Chondrocyte (in vitro differentiated cells): Measurements from ENCODE around the gene FMO2. TPM values are rescaled to one million over a fixed set of nuclear protein-coding genes. Genes with fewer than 3 reads are reported as not detected.

Experiments
- DNase-seq: peaks from one replicate; pipeline ENCODE4 v3.0.0; 2021; ENCODE audit warnings: mixed read lengths, low spot score
- H3K27ac Mint-ChIP-seq: one replicate; pipeline ENCODE4 v1.8.0; 2021; ENCODE audit warnings: mild to moderate bottlenecking, moderate library complexity, mixed read lengths; ENCODE audit not compliant: unreplicated experiment
- H3K27me3 Mint-ChIP-seq: 2 replicates; pipeline ENCODE4 v1.8.0; 2021; ENCODE audit warnings: low read depth, mixed read lengths
- H3K36me3 Mint-ChIP-seq: 2 replicates; pipeline ENCODE4 v1.8.0; 2021; ENCODE audit warnings: low read depth, mixed read lengths
- H3K4me1 Mint-ChIP-seq: 2 replicates; pipeline ENCODE4 v1.8.0; 2021; ENCODE audit warnings: low read depth, mild to moderate bottlenecking, mixed read lengths
- H3K4me3 Mint-ChIP-seq: one replicate; pipeline ENCODE4 v1.8.0; 2021; ENCODE audit warnings: mild to moderate bottlenecking, moderate library complexity, mixed read lengths; ENCODE audit not compliant: unreplicated experiment
- H3K9me3 Mint-ChIP-seq: 2 replicates; pipeline ENCODE4 v1.8.0; 2021; ENCODE audit warnings: low read depth, mixed read lengths
- total RNA-seq: library from RNA; stranded (reverse); gene quantifications from 3 replicates; pipeline ENCODE4 v1.2.1, GENCODE V29; 2021
- TF ChIP-seq, protein P1 (sequence below): fragments of 200-600 bp; sonication (generic); IDR thresholded peaks from 2 replicates; pipeline ENCODE4 v1.5.0; 2021; ENCODE audit warnings: antibody characterized with exemption, mild to moderate bottlenecking, moderate library complexity

FMO2 gene
- total RNA-seq, 1 donor from 2014 or later = 0.55 TPM

DNA sequence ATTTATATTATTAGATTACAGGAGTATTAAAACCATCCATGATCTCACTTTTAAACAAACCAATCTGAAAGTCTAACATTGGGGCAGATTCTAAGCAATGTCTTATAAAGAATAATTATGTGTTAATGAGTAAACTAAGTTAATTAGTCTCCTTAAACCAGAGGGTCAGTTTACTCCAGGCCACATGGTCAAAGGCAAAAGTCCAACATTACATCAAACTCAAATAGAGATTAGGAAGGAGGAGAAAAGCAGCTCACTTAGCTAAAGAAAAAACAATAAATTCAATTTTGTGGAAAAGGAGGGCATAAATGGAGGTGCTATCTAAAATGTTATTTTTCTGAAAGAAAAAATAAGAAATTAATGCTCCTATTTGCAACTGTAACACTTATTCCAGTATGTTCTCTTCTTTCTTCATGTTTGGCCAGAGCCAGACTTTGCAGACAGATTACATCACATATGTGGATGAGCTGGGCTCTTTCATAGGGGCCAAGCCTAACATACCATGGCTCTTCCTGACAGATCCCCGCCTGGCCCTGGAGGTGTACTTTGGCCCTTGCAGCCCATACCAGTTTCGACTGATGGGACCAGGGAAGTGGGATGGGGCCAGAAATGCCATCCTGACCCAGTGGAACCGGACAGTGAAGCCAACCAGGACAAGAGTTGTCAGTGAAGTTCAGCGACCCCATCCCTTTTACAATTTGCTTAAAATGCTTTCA, 24.3 kb upstream of the FMO2 start:
- TF ChIP-seq, protein P1, sequence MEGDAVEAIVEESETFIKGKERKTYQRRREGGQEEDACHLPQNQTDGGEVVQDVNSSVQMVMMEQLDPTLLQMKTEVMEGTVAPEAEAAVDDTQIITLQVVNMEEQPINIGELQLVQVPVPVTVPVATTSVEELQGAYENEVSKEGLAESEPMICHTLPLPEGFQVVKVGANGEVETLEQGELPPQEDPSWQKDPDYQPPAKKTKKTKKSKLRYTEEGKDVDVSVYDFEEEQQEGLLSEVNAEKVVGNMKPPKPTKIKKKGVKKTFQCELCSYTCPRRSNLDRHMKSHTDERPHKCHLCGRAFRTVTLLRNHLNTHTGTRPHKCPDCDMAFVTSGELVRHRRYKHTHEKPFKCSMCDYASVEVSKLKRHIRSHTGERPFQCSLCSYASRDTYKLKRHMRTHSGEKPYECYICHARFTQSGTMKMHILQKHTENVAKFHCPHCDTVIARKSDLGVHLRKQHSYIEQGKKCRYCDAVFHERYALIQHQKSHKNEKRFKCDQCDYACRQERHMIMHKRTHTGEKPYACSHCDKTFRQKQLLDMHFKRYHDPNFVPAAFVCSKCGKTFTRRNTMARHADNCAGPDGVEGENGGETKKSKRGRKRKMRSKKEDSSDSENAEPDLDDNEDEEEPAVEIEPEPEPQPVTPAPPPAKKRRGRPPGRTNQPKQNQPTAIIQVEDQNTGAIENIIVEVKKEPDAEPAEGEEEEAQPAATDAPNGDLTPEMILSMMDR = no peak
- DNase-seq = no peak
- Mint-ChIP-seq H3K36me3 (no peaks in the 10 kb centered on the region), H3K4me3 (no peak overlapping the region), H3K27me3 (no peaks in the 10 kb centered on the region), H3K9me3 (peaks cover 3% of the 10 kb centered on the region), H3K27ac (peak overlapping the region; percentile 56), H3K4me1 (peaks cover 25% of the 10 kb centered on the region)

DNA sequence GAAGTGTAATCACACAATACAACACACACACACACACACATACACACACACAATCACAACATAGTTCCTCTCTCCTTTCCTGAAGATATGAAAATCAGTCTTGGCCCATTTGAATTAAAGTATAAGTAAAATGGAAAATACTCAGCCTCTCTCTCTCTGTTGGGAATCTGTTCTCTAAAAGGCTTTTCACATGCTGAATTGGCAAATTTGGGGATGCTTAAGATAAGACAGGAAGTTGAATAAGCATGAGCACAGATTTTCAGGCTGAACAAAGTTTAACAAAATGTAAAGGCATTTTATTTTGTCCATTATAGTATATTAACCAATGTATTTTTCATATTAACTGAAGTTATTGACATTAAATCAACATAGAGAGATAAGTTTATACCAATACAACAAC, 23.7 kb upstream of the FMO2 start:
- DNase-seq = no peak
- Mint-ChIP-seq H3K27me3 (no peaks in the 10 kb centered on the region), H3K9me3 (peaks cover 3% of the 10 kb centered on the region), H3K36me3 (no peaks in the 10 kb centered on the region), H3K4me1 (peaks cover 25% of the 10 kb centered on the region), H3K27ac (peak overlapping the region; percentile 79), H3K4me3 (no peak overlapping the region)
- TF ChIP-seq, protein P1 = no peak

DNA sequence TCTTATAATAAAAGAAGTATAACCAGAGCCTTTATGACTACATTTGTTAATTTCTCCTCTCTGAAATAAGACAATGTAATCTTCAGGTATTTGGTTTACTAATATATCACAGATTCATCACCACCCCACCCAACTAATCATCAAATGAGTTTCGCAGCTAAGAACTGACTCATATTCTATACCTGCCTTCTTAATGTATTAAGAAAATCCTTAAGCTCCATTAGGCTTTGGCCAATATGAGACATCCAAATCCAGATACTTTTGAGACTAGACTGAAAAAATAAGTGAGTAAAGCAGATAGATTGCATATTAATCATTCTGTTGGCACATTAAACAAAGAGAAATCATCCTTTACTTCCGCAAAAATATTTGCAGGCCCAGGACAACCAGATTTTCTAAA, 18.7 kb upstream of the FMO2 start:
- Mint-ChIP-seq H3K9me3 (no peaks in the 10 kb centered on the region), H3K27me3 (no peaks in the 10 kb centered on the region), H3K27ac (no peak overlapping the region), H3K4me1 (peaks cover 2% of the 10 kb centered on the region), H3K36me3 (no peaks in the 10 kb centered on the region), H3K4me3 (no peak overlapping the region)
- no peak for DNase-seq
- TF ChIP-seq, protein P1 = no peak

DNA sequence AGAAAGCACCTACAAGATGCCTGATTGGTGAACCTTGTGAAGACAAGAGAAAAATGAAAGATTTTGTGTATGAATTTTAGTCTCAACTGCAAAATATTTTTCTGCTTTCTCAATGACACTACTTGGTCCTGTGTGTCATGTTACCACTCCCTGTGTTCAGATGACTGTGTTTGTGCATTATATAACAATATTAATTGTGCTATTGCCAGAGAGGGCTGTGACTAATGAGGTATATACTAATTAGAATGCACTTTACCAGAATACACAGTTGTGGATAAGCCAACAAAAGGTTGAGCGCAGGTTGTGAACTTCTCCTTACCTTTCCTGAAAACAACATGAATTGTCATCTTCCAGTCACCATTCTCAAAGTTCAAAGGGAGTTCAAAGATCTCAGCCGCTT, 17.3 kb upstream of the FMO2 start:
- Mint-ChIP-seq H3K9me3 (no peaks in the 10 kb centered on the region), H3K4me3 (no peak overlapping the region), H3K27ac (no peak overlapping the region), H3K4me1 (no peaks in the 10 kb centered on the region), H3K27me3 (no peaks in the 10 kb centered on the region), H3K36me3 (no peaks in the 10 kb centered on the region)
- TF ChIP-seq, protein P1 = no peak
- DNase-seq = no peak

DNA sequence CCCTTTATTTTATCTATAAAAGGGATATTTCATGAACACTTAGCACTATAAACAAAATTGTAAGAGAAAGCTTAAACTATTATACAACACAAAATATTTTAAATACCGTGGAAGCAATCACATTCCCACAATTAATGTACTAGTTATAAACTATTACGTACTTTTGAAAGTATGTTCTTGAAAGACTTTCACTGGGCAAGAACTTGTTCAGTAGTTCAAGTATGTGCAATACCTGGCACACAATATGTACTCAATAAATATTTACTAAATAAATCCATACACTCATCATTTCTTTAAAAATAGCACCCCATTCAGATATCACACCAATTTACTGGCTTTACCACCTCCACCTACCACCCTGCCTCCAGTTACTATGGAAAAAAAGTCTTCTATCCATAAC, 12.6 kb upstream of the FMO2 start:
- Mint-ChIP-seq H3K36me3 (no peaks in the 10 kb centered on the region), H3K4me3 (no peak overlapping the region), H3K27ac (no peak overlapping the region), H3K27me3 (no peaks in the 10 kb centered on the region), H3K9me3 (no peaks in the 10 kb centered on the region), H3K4me1 (no peaks in the 10 kb centered on the region)
- DNase-seq = no peak
- TF ChIP-seq, protein P1 = no peak
